ENCODE data around the gene SYTL3.
"Not testable (repeated sequence)": the region's sequence is repeated elsewhere in the genome, so short reads cannot be mapped to it uniquely, and the experiment has no call there.

The SYTL3 gene

GRCh38 chr6:158694913-158695312 lies 45.1 kb downstream of the SYTL3 start:
- Histone ChIP-seq H3K27ac (ENCODE audit: insufficient read depth, low read depth, low read length, poor library complexity, severe bottlenecking) (no peak overlapping the region), H3K36me3 (ENCODE audit: control insufficient read depth, insufficient read depth, low read length) (no peaks in the 10 kb centered on the region), H3K9me3 (ENCODE audit: control insufficient read depth, low read length) (no peaks in the 10 kb centered on the region), H3K4me1 (ENCODE audit: control insufficient read depth, insufficient read depth, low read length) (no peaks in the 10 kb centered on the region), H3K27me3 (ENCODE audit: control insufficient read depth, insufficient read depth, low read length, poor library complexity, severe bottlenecking) (no peaks in the 10 kb centered on the region), H3K4me3 (ENCODE audit: insufficient read depth, low read depth, low read length) (no peak overlapping the region)
- WGBS, 2 experiments, result 93 to 100% methylated on average over 1 to 3 of the region's 3 CpGs

GRCh38 chr6:158697811-158698210 lies 48.0 kb downstream of the SYTL3 start:
- no peak overlapping the region for H3K4me3 ChIP-seq (ENCODE audit: insufficient read depth, low read depth, low read length)
- no peaks in the 10 kb centered on the region for H3K9me3 ChIP-seq (ENCODE audit: control insufficient read depth, low read length)
- H3K27me3 ChIP-seq (ENCODE audit: control insufficient read depth, insufficient read depth, low read length, poor library complexity, severe bottlenecking), result no peaks in the 10 kb centered on the region
- no peak overlapping the region for H3K27ac ChIP-seq (ENCODE audit: insufficient read depth, low read depth, low read length, poor library complexity, severe bottlenecking)
- H3K36me3 ChIP-seq (ENCODE audit: control insufficient read depth, insufficient read depth, low read length), result no peaks in the 10 kb centered on the region
- H3K4me1 ChIP-seq (ENCODE audit: control insufficient read depth, insufficient read depth, low read length), result no peaks in the 10 kb centered on the region
- 94 to 95% methylated on average over 2 of the region's 2 CpGs for WGBS, 2 experiments

DNA sequence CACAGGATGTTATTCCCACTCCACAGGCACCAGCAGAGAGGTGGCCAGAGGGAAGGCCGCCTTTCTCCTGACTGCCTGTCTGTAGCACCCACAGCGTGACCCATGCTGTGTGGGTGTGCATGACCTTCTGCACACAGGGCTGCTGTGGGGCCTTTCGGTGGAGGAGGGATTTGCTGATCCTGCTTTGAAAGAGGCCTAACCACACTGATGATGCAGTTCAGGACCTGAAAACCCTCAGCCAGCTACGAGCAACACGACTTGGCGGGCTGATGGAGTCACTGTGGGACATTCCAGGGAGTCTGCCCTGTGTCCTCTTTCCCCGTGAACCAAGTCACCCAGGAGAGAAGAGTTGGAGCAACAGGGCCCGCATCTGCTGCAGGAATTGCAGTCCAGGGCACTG lies 49.1 kb downstream of the SYTL3 start:
- H3K27ac ChIP-seq (ENCODE audit: insufficient read depth, low read depth, low read length, poor library complexity, severe bottlenecking), result no peak overlapping the region
- no peaks in the 10 kb centered on the region for H3K27me3 ChIP-seq (ENCODE audit: control insufficient read depth, insufficient read depth, low read length, poor library complexity, severe bottlenecking)
- 92 to 93% methylated on average over 8 of the region's 8 CpGs for WGBS, 2 experiments

DNA sequence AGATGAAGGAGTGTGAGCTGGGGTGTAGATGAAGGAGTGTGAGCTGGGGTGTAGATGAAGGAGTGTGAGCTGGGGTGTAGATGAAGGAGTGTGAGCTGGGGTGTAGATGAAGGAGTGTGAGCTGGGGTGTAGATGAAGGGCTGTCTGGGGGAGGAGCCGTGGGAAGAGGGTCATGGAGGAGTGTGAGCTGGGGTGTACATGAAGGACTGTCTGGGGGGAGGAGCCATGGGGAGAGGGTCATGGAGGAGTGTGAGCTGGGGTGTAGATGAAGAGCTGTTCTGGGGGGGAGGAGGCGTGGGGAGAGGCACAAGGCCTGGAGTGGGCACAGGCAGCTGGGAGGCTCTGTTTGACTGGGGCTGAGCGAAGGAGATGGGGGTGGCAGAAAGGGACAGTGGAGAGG lies 51.4 kb downstream of the SYTL3 start:
- H3K9me3 ChIP-seq (ENCODE audit: control insufficient read depth, low read length); H3K36me3 ChIP-seq (ENCODE audit: control insufficient read depth, insufficient read depth, low read length); H3K4me3 ChIP-seq (ENCODE audit: insufficient read depth, low read depth, low read length); H3K27me3 ChIP-seq (ENCODE audit: control insufficient read depth, insufficient read depth, low read length, poor library complexity, severe bottlenecking); H3K27ac ChIP-seq (ENCODE audit: insufficient read depth, low read depth, low read length, poor library complexity, severe bottlenecking); H3K4me1 ChIP-seq (ENCODE audit: control insufficient read depth, insufficient read depth, low read length): not testable (repeated sequence)
- 91 to 92% methylated on average over 3 of the region's 3 CpGs for WGBS, 2 experiments

More for the DNA sequence above, 49.1 kb downstream of the SYTL3 start:
- H3K4me3 ChIP-seq (ENCODE audit: insufficient read depth, low read depth, low read length), result no peak overlapping the region
- no peaks in the 10 kb centered on the region for H3K4me1 ChIP-seq (ENCODE audit: control insufficient read depth, insufficient read depth, low read length)
- H3K9me3 ChIP-seq (ENCODE audit: control insufficient read depth, low read length), result no peaks in the 10 kb centered on the region
- no peaks in the 10 kb centered on the region for H3K36me3 ChIP-seq (ENCODE audit: control insufficient read depth, insufficient read depth, low read length)

DNA sequence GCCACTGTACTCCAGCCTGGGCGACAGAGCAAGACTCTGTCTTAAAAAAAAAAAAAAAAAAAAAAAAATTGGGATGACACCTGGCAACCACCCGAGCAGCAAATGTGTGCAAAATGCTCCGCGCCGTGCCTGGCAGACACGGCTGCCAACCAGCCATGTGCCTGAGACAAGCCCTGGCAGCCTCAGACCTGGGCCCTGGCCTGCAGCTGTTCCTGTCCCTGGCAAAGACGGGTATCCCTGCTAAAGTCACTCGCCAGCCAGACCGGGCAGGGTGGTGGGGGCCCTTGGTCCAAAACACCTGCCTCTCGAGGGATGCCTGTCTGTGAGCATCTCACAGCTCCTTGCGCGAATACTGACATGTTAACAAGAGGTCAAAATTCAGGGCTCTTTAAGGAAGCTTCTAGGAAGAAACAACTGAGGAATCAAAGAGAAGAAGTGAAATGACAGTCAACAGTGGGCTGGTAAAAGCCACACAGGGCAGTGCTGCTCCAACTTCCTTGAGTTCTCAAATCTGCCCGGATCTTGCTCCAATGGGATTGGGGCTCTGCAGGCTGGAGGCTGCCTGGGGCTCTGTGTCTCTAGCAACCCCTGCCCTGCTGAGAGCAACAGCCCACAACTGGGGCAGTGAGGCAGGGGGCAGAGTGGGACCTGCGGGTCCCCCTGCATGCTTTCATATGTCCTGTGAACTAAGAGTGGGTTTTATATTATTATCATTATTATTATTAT lies 53.4 kb downstream of the SYTL3 start:
- no peaks in the 10 kb centered on the region for H3K36me3 ChIP-seq (ENCODE audit: control insufficient read depth, insufficient read depth, low read length)
- no peak overlapping the region for H3K27ac ChIP-seq (ENCODE audit: insufficient read depth, low read depth, low read length, poor library complexity, severe bottlenecking)
- no peaks in the 10 kb centered on the region for H3K4me1 ChIP-seq (ENCODE audit: control insufficient read depth, insufficient read depth, low read length)
- H3K4me3 ChIP-seq (ENCODE audit: insufficient read depth, low read depth, low read length), result no peak overlapping the region
- WGBS, 2 experiments, result 92 to 95% methylated on average over 13 of the region's 14 CpGs
- no peaks in the 10 kb centered on the region for H3K9me3 ChIP-seq (ENCODE audit: control insufficient read depth, low read length)
- H3K27me3 ChIP-seq (ENCODE audit: control insufficient read depth, insufficient read depth, low read length, poor library complexity, severe bottlenecking), result no peaks in the 10 kb centered on the region

- WGBS, 2 experiments, result 24 to 26% methylated on average over 41 to 42 of the region's 42 CpGs
- Histone ChIP-seq H3K4me1 (ENCODE audit: control insufficient read depth, insufficient read depth, low read length) (no peaks in the 10 kb centered on the region), H3K27ac (ENCODE audit: insufficient read depth, low read depth, low read length, poor library complexity, severe bottlenecking) (no peak overlapping the region), H3K4me3 (ENCODE audit: insufficient read depth, low read depth, low read length) (peak overlapping the region; percentile 20), H3K27me3 (ENCODE audit: control insufficient read depth, insufficient read depth, low read length, poor library complexity, severe bottlenecking) (no peaks in the 10 kb centered on the region), H3K36me3 (ENCODE audit: control insufficient read depth, insufficient read depth, low read length) (no peaks in the 10 kb centered on the region), H3K9me3 (ENCODE audit: control insufficient read depth, low read length) (no peaks in the 10 kb centered on the region)
Measured at GRCh38 chr6:158703837-158704822, 54.3 kb downstream of the SYTL3 start.

DNA sequence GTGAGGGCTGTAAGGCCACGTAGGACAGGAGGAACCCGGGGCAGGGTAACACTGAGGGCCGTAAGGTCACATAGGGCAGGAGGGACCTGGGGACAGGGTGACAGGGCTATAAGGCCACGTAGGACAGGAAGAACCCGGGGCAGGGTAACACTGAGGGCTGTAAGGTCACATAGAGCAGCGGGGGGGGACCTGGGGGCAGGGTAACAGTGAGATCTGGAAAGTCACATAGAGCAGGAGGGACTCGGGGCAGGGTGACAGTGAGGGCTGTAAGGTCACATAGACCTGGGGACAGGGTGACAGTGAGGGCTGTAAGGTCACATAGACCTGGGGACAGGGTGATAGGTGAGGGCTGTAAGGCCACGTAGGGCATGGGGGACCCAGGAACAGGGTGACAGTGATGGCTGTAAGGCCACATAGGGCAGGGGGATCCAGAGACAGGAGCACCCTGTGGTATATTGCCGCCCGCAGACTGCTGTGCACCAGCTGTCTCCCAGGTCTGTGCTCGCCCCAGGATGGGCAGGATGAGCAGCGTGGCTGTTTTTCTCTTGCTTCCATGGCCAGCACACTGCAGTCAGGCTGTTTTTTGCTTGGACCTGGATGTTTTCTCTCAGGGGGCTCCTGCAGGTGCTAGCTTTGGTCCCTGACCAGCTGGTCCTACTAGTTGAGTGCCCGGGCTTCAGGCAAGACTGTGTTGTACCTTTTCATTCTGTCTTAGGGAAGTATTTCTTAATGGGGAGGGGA lies 55.7 kb downstream of the SYTL3 start:
- no peaks in the 10 kb centered on the region for H3K27me3 ChIP-seq (ENCODE audit: control insufficient read depth, insufficient read depth, low read length, poor library complexity, severe bottlenecking)
- H3K36me3 ChIP-seq (ENCODE audit: control insufficient read depth, insufficient read depth, low read length), result no peaks in the 10 kb centered on the region
- no peaks in the 10 kb centered on the region for H3K4me1 ChIP-seq (ENCODE audit: control insufficient read depth, insufficient read depth, low read length)
- no peak overlapping the region for H3K27ac ChIP-seq (ENCODE audit: insufficient read depth, low read depth, low read length, poor library complexity, severe bottlenecking)
- no peaks in the 10 kb centered on the region for H3K9me3 ChIP-seq (ENCODE audit: control insufficient read depth, low read length)
- WGBS, 2 experiments, result 91% methylated on average over 13 of the region's 13 CpGs
- H3K4me3 ChIP-seq (ENCODE audit: insufficient read depth, low read depth, low read length), result no peak overlapping the region

- Histone ChIP-seq H3K36me3 (ENCODE audit: control insufficient read depth, insufficient read depth, low read length) (no peaks in the 10 kb centered on the region), H3K27ac (ENCODE audit: insufficient read depth, low read depth, low read length, poor library complexity, severe bottlenecking) (no peak overlapping the region), H3K27me3 (ENCODE audit: control insufficient read depth, insufficient read depth, low read length, poor library complexity, severe bottlenecking) (no peaks in the 10 kb centered on the region), H3K4me1 (ENCODE audit: control insufficient read depth, insufficient read depth, low read length) (no peaks in the 10 kb centered on the region), H3K9me3 (ENCODE audit: control insufficient read depth, low read length) (no peaks in the 10 kb centered on the region), H3K4me3 (ENCODE audit: insufficient read depth, low read depth, low read length) (no peak overlapping the region)
- 47 to 53% methylated on average over 5 of the region's 6 CpGs for WGBS, 2 experiments
Measured at GRCh38 chr6:158706369-158706982, 56.6 kb downstream of the SYTL3 start.

DNA sequence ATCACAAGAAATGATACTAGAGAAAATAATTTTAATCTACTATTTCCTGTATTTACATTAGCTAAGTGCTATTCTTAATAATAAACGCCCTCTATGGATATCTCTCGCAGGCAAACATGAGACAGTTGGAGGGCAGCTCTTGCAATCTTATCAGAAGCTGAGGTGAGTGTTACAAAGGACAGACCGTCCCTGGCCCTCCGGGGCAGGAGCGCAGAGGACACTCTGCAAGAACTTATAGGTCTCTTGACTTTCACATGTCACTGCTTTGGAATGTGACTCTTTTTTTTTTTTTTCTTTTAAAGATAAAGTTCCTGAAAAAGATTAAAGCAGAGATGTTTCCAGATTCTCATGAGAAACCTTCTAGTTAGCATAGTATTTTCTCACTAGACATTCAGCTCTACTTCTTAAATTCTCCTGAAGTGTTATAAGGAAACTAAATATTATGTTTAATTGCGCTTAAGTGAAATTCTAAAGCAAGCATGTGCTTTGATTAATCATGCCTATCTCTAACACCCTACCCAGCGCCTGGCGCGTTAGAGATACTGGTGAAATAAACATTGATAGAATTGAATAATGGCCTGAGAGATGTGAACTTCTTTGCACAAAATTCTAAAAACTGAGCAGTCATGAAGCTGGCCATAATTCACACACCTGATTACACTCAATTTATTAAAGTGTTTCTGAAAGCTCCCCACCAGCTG lies 57.4 kb downstream of the SYTL3 start:
- 79 to 84% methylated on average over 5 to 8 of the region's 9 CpGs for WGBS, 2 experiments
- H3K27ac ChIP-seq (ENCODE audit: insufficient read depth, low read depth, low read length, poor library complexity, severe bottlenecking), result no peak overlapping the region
- no peaks in the 10 kb centered on the region for H3K9me3 ChIP-seq (ENCODE audit: control insufficient read depth, low read length)
- H3K27me3 ChIP-seq (ENCODE audit: control insufficient read depth, insufficient read depth, low read length, poor library complexity, severe bottlenecking), result no peaks in the 10 kb centered on the region
- H3K4me3 ChIP-seq (ENCODE audit: insufficient read depth, low read depth, low read length), result no peak overlapping the region
- H3K36me3 ChIP-seq (ENCODE audit: control insufficient read depth, insufficient read depth, low read length), result no peaks in the 10 kb centered on the region
- no peaks in the 10 kb centered on the region for H3K4me1 ChIP-seq (ENCODE audit: control insufficient read depth, insufficient read depth, low read length)

Data from ectodermal cell (in vitro differentiated cells).